PC-3 (cell line): ENCODE results near the gene TMEM167B. TPM values are rescaled to one million over a fixed set of nuclear protein-coding genes. Genes with fewer than 3 reads are reported as not detected.
"Not testable (repeated sequence)": the region's sequence is repeated elsewhere in the genome, so short reads cannot be mapped to it uniquely, and the experiment has no call there.

Experiments used
- ATAC-seq: fragments of 200-7000 bp; cut with Tn5 transposase; 2 replicates; pipeline ENCODE4 v1.9.1; 2020; ENCODE audit warnings: mild to moderate bottlenecking, moderate library complexity
- BruUV-seq: library from RNA; stranded (reverse); fragments of 400-500 nt; replicated peaks from 2 replicates; lab custom pipeline; 2021; lab: Mats Ljungman, UMichigan
- CTCF ChIA-PET: fragments of 300-600 bp; sonication (Branson Sonifier 250); formaldehyde crosslinking; loops from one replicate; lab custom pipeline; 2022; ENCODE audit warnings: antibody characterized with exemption; lab: Charles Lee
- POLR2A ChIA-PET: fragments of 300-600 bp; sonication (Branson Sonifier 250); formaldehyde crosslinking; loops from one replicate; lab custom pipeline; 2022; ENCODE audit warnings: antibody characterized with exemption; ENCODE audit not compliant: unreplicated experiment; lab: Charles Lee
- DNase-seq: peaks from one replicate; pipeline ENCODE4 v3.0.0-alpha.2; 2015
- H2AFZ ChIP-seq: fragments of 300-600 bp; sonication (generic); 2 replicates; pipeline ENCODE4 v1.6.0; 2016; ENCODE audit warnings: antibody characterized with exemption, low read length
- H3F3A ChIP-seq: fragments of 300-600 bp; sonication (generic); one replicate; pipeline ENCODE4 v1.6.0; 2017; ENCODE audit warnings: antibody characterized with exemption, low read length, control low read depth, mild to moderate bottlenecking; ENCODE audit not compliant: unreplicated experiment
- H3K27ac ChIP-seq: fragments of 300-600 bp; sonication (generic); 2 replicates; pipeline ENCODE4 v1.5.1; 2016; ENCODE audit warnings: mild to moderate bottlenecking, low read length
- H3K27me3 ChIP-seq: fragments of 300-600 bp; sonication (generic); 2 replicates; pipeline ENCODE4 v1.6.1; 2016; ENCODE audit warnings: low read length, mixed read lengths
- H3K36me3 ChIP-seq: fragments of 300-600 bp; sonication (generic); 2 replicates; pipeline ENCODE4 v1.6.1; 2016; ENCODE audit warnings: low read depth, mixed run types, low read length, mixed read lengths
- H3K4me1 ChIP-seq: fragments of 300-600 bp; sonication (generic); 2 replicates; pipeline ENCODE4 v1.5.1; 2016; ENCODE audit warnings: low read length; ENCODE audit not compliant: insufficient read depth
- H3K4me2 ChIP-seq: fragments of 300-600 bp; sonication (generic); 2 replicates; pipeline ENCODE4 v1.6.0; 2016; ENCODE audit warnings: low read length
- H3K4me3 ChIP-seq: fragments of 300-600 bp; sonication (generic); 2 replicates; pipeline ENCODE4 v1.5.1; 2016; ENCODE audit warnings: mild to moderate bottlenecking, low read length, mixed read lengths
- H3K79me2 ChIP-seq: fragments of 300-600 bp; sonication (generic); 2 replicates; pipeline ENCODE4 v1.6.1; 2017; ENCODE audit warnings: low read length, mixed read lengths
- H3K9ac ChIP-seq: fragments of 300-600 bp; sonication (generic); 2 replicates; pipeline ENCODE4 v1.6.0; 2016; ENCODE audit warnings: mild to moderate bottlenecking, low read length
- H3K9me2 ChIP-seq: fragments of 300-600 bp; sonication (generic); replicated peaks from 2 replicates; pipeline ENCODE4 v1.6.1; 2016; ENCODE audit warnings: mixed run types, low read length, mixed read lengths
- H3K9me3 ChIP-seq: fragments of 300-600 bp; sonication (generic); 2 replicates; pipeline ENCODE4 v1.6.1; 2016; ENCODE audit warnings: low read length, mixed read lengths
- H4K20me1 ChIP-seq: fragments of 300-600 bp; sonication (generic); 2 replicates; pipeline ENCODE4 v1.6.1; 2016; ENCODE audit warnings: low read length, mixed read lengths
- CTCF ChIP-seq: fragments of 300-600 bp; sonication (generic); conservative IDR thresholded peaks from 2 replicates; pipeline ENCODE4 v1.5.1; 2017; ENCODE audit warnings: antibody characterized with exemption, low read depth, mild to moderate bottlenecking, low read length
- EZH2 ChIP-seq: fragments of 300-600 bp; sonication (generic); IDR thresholded peaks from one replicate; pipeline ENCODE4 v1.6.1; 2017; ENCODE audit warnings: antibody characterized with exemption, mild to moderate bottlenecking, low read length; ENCODE audit not compliant: unreplicated experiment
- EZH2phosphoT487 ChIP-seq: fragments of 300-600 bp; sonication (generic); IDR thresholded peaks from 2 replicates; pipeline ENCODE4 v1.6.1; 2018; ENCODE audit warnings: mild to moderate bottlenecking, antibody characterized with exemption, low read length, borderline replicate concordance
- intact Hi-C: fragments of 100-400 bp; cut with micrococcal nuclease; formaldehyde crosslinking; loops from 2 replicates; pipeline ENCODE4 v1.9.0; 2023
- total RNA-seq: library from RNA; depleted of rRNA; stranded (reverse); fragments of >200 nt; gene quantifications from 2 replicates; pipeline ENCODE4 v1.2.3, GENCODE V29; 2014; rRNA removed

The TMEM167B gene
- total RNA-seq, 1 experiment from 2014 or later = 27.7 TPM

- TF ChIP-seq EZH2phosphoT487 = no peak
- TF ChIP-seq CTCF = no peak
- TF ChIP-seq EZH2 = no peak
- no peaks in the 10 kb centered on the region for H3K9me3 ChIP-seq
- no peaks in the 10 kb centered on the region for H3K9me2 ChIP-seq
- intact Hi-C loops = no loop called here
- no peaks in the 10 kb centered on the region for H3K4me1 ChIP-seq
- H4K20me1 ChIP-seq = no peaks in the 10 kb centered on the region
- CTCF ChIA-PET = interaction anchor here (0.5 kb wide), 1 partner anchor 82 kb away, joined by 3 read pairs; no protein-coding TSS in a partner anchor
- POLR2A ChIA-PET = no interaction called here
- H3F3A ChIP-seq = no peaks in the 10 kb centered on the region
- ATAC-seq = no peak
- H3K4me2 ChIP-seq = no peak overlapping the region
- no peak overlapping the region for H3K27ac ChIP-seq
- H3K79me2 ChIP-seq = no peaks in the 10 kb centered on the region
- BruUV-seq = no TSS peak
- no peaks in the 10 kb centered on the region for H3K36me3 ChIP-seq
- no peaks in the 10 kb centered on the region for H3K27me3 ChIP-seq
- no peak overlapping the region for H3K4me3 ChIP-seq
- no peak overlapping the region for H3K9ac ChIP-seq
- no peak for DNase-seq
- no peak overlapping the region for H2AFZ ChIP-seq
These were observed 51.7 kb downstream of the TMEM167B start for GRCh38 chr1:109142260-109142659.

GRCh38 chr1:109142725-109143124 lies 52.2 kb downstream of the TMEM167B start:
- intact Hi-C loops, H3K4me2 ChIP-seq, H2AFZ ChIP-seq, POLR2A ChIA-PET, H3K9me3 ChIP-seq, H4K20me1 ChIP-seq, H3K36me3 ChIP-seq, DNase-seq, H3K27ac ChIP-seq, H3K27me3 ChIP-seq, H3K9ac ChIP-seq, H3F3A ChIP-seq, H3K4me3 ChIP-seq, H3K9me2 ChIP-seq, ATAC-seq, BruUV-seq, H3K4me1 ChIP-seq, H3K79me2 ChIP-seq: not testable (repeated sequence)
- CTCF ChIA-PET = interaction anchor here (0.5 kb wide), 1 partner anchor 82 kb away, joined by 3 read pairs; no protein-coding TSS in a partner anchor

Other genes starting within 250 kb of the TMEM167B start
- gene AKNAD1, start 233.7 kb upstream of the TMEM167B start, total RNA-seq = 0.07 and 1.8 TPM in 2 replicates
- gene GPSM2, start 213.8 kb upstream of the TMEM167B start, total RNA-seq = 48.5 and 56.6 TPM in 2 replicates
- gene CLCC1, start 127.3 kb upstream of the TMEM167B start, total RNA-seq = 29.5 and 30.4 TPM in 2 replicates
- gene WDR47, start 48.7 kb upstream of the TMEM167B start, total RNA-seq = 6.2 and 7.7 TPM in 2 replicates
- gene TAF13, start 14.8 kb upstream of the TMEM167B start, total RNA-seq = 23.5 and 32.0 TPM in 2 replicates
- gene ELAPOR1, start 23.4 kb downstream of the TMEM167B start, total RNA-seq = 0.35 and 0.80 TPM in 2 replicates
- 146 and 158 TPM in 2 replicates for gene SARS1, start 123.2 kb downstream of the TMEM167B start, total RNA-seq
- gene CELSR2, start 158.8 kb downstream of the TMEM167B start, total RNA-seq = 3.6 and 6.4 TPM in 2 replicates
- 33.8 and 34.5 TPM in 2 replicates for gene PSRC1, start 192.4 kb downstream of the TMEM167B start, total RNA-seq
- gene MYBPHL, start 216.2 kb downstream of the TMEM167B start, total RNA-seq = not detected in 2 replicates